HepG2 (cell line): Measurements from ENCODE around the gene CNPPD1.

Experiments used
- BRCA1 ChIP-seq: sonication (generic); formaldehyde crosslinking; IDR thresholded peaks from 2 replicates; pipeline ENCODE4 v1.4.0; 2020; ENCODE audit warnings: missing genetic modification reagents
- EZH2 ChIP-seq: conservative IDR thresholded peaks from 2 replicates; pipeline ENCODE4 v1.6.1; 2012; ENCODE audit warnings: mild to moderate bottlenecking, low read depth, low read length, moderate library complexity
- GATA4 ChIP-seq: sonication (generic); IDR thresholded peaks from 2 replicates; pipeline ENCODE4 v1.6.1; 2016; ENCODE audit warnings: antibody characterized with exemption, low read depth, borderline replicate concordance
- TARDBP ChIP-seq: sonication (generic); formaldehyde crosslinking; IDR thresholded peaks from 2 replicates; pipeline ENCODE4 v1.8.0; 2022; ENCODE audit warnings: mild to moderate bottlenecking, missing genetic modification reagents
- TBP ChIP-seq: sonication (generic); formaldehyde crosslinking; IDR thresholded peaks from 2 replicates; pipeline ENCODE4 v1.5.0; 2020; ENCODE audit warnings: missing genetic modification reagents
- THAP8 ChIP-seq: sonication (generic); formaldehyde crosslinking; IDR thresholded peaks from 2 replicates; pipeline ENCODE4 v1.5.1; 2020; ENCODE audit warnings: missing genetic modification reagents, mild to moderate bottlenecking, borderline replicate concordance
- ZNF263 ChIP-seq: sonication (generic); formaldehyde crosslinking; IDR thresholded peaks from 2 replicates; pipeline ENCODE4 v1.4.0; 2020; ENCODE audit warnings: missing genetic modification reagents
- TF ChIP-seq, protein P1 (sequence below): conservative IDR thresholded peaks from 2 replicates; pipeline ENCODE4 v1.6.1; 2018; ENCODE audit warnings: missing genetic modification reagents

- TF ChIP-seq TARDBP (no peak), BRCA1 (CRISPR knock-in tag) (no peak), ZNF263 (CRISPR knock-in tag) (no peak), EZH2 (no peak), THAP8 (CRISPR knock-in tag) (no peak), TBP (CRISPR knock-in tag) (no peak), GATA4 (no peak)
- TF ChIP-seq, protein P1, sequence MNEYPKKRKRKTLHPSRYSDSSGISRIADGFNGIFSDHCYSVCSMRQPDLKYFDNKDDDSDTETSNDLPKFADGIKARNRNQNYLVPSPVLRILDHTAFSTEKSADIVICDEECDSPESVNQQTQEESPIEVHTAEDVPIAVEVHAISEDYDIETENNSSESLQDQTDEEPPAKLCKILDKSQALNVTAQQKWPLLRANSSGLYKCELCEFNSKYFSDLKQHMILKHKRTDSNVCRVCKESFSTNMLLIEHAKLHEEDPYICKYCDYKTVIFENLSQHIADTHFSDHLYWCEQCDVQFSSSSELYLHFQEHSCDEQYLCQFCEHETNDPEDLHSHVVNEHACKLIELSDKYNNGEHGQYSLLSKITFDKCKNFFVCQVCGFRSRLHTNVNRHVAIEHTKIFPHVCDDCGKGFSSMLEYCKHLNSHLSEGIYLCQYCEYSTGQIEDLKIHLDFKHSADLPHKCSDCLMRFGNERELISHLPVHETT (CRISPR knock-in tag): no peak
Measured at GRCh38 chr2:219158586-219158985, 18.1 kb downstream of the CNPPD1 start.
